C4-2B (cell line): ENCODE measurements around the gene CACNA1G.

Source experiments
- CTCF ChIP-seq: fragments of 450-650 bp; conservative IDR thresholded peaks from 2 replicates; pipeline ENCODE4 v1.5.1; 2017; ENCODE audit warnings: mild to moderate bottlenecking
- ZFX ChIP-seq: fragments of 450-650 bp; IDR thresholded peaks from 2 replicates; pipeline ENCODE4 v1.6.1; 2017

GRCh38 chr17:50534979-50535326, 25.6 kb upstream of the CACNA1G start:
- TF ChIP-seq CTCF: no peak
- TF ChIP-seq ZFX: no peak
